Esophagus squamous epithelium (tissue), 4 donors: ENCODE measurements around the gene TMEM26.

Experiments
- POLR2A ChIP-seq, 4 donors: fragments of 450-650 bp; IDR thresholded peaks; one replicate each; pipeline ENCODE4 v1.6.1; 2017; ENCODE audit warnings: antibody characterized with exemption in 4 of 4, mild to moderate bottlenecking in 4 of 4, moderate library complexity in 3 of 4
- TF ChIP-seq, protein P1 (sequence below), 6 experiments: fragments of 450-650 bp in 4 of 6; fragments of 200-600 bp in 2 of 6; sonication (generic) in 2 of 6; IDR thresholded peaks; one replicate each; pipeline ENCODE4 v1.5.1; 2016 to 2019; ENCODE audit warnings: antibody characterized with exemption in 6 of 6, mild to moderate bottlenecking in 4 of 6, moderate library complexity in 4 of 6

DNA sequence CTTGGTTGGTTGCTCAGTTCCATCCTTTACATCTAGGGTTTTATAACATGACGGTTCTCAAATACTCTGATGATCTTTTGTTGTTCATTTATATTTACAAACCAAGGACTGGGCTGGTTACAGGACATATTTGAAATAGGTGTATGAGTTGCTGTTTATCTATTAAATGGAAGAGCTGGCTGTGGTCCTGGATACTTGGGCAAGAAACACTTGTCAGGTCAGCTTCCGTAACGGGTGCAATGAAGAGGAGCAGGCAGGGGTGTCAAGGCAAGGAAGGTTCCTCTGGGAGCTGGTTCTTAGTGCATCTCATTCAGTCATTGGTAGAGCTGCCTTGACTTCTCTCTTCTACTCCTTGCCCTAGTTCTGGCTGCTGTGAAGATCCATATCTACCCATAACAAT lies 4.8 kb upstream of the TMEM26 start:
- TF ChIP-seq, protein P1, sequence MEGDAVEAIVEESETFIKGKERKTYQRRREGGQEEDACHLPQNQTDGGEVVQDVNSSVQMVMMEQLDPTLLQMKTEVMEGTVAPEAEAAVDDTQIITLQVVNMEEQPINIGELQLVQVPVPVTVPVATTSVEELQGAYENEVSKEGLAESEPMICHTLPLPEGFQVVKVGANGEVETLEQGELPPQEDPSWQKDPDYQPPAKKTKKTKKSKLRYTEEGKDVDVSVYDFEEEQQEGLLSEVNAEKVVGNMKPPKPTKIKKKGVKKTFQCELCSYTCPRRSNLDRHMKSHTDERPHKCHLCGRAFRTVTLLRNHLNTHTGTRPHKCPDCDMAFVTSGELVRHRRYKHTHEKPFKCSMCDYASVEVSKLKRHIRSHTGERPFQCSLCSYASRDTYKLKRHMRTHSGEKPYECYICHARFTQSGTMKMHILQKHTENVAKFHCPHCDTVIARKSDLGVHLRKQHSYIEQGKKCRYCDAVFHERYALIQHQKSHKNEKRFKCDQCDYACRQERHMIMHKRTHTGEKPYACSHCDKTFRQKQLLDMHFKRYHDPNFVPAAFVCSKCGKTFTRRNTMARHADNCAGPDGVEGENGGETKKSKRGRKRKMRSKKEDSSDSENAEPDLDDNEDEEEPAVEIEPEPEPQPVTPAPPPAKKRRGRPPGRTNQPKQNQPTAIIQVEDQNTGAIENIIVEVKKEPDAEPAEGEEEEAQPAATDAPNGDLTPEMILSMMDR (IDR thresholded peaks at IDR 0.05) = no peak
- TF ChIP-seq POLR2A (IDR thresholded peaks at IDR 0.05) = no peak
